ENCODE data around the gene TANGO6.

GRCh38 chr16:69087161-69087581 is 243.8 kb downstream of the TANGO6 start:
- TF ChIP-seq CTCF (IDR thresholded peaks at IDR 0.05) (no peak), EZH2phosphoT487 (IDR thresholded peaks at IDR 0.05) (no peak)
